HEK293 (cell line): Measurements from ENCODE around the gene OR52K2.

Source experiments
- PBX3 ChIP-seq: sonication (generic); formaldehyde crosslinking; IDR thresholded peaks from 2 replicates; pipeline ENCODE4 v1.8.1; 2022; ENCODE audit warnings: mild to moderate bottlenecking, moderate library complexity, missing genetic modification reagents
- ZBTB49 ChIP-seq: fragments of 450-650 bp; formaldehyde crosslinking; IDR thresholded peaks from 2 replicates; pipeline ENCODE4 v1.5.1; 2016; ENCODE audit warnings: missing biosample characterization, missing genetic modification characterization, low read depth
- ZFP41 ChIP-seq: fragments of 450-650 bp; formaldehyde crosslinking; IDR thresholded peaks from 2 replicates; pipeline ENCODE4 v1.5.1; 2016; ENCODE audit warnings: missing biosample characterization, missing genetic modification characterization, borderline replicate concordance
- ZNF138 ChIP-seq: fragments of 450-650 bp; formaldehyde crosslinking; IDR thresholded peaks from 2 replicates; pipeline ENCODE4 v1.5.1; 2016; ENCODE audit warnings: missing biosample characterization, missing genetic modification characterization, borderline replicate concordance
- ZNF274 ChIP-seq, 2 experiments: fragments of 200-500 bp in 1 of 2; fragments of 450-650 bp in 1 of 2; sonication (Bioruptor generic) in 1 of 2; formaldehyde crosslinking in 1 of 2; IDR thresholded peaks; 2 replicates each; pipeline versions ENCODE4 v1.5.1 to v1.6.1; 2014 to 2016; ENCODE audit warnings: borderline replicate concordance in 1 of 2, inconsistent platforms in 1 of 2, low read length in 1 of 2, missing biosample characterization in 1 of 2, missing genetic modification characterization in 1 of 2
- ZNF549 ChIP-seq: fragments of 450-650 bp; IDR thresholded peaks from 2 replicates; pipeline ENCODE4 v1.5.1; 2018; ENCODE audit warnings: missing biosample characterization, missing genetic modification characterization, mild to moderate bottlenecking, inconsistent platforms, moderate library complexity
- ZNF704 ChIP-seq: fragments of 450-650 bp; formaldehyde crosslinking; IDR thresholded peaks from 2 replicates; pipeline ENCODE4 v1.5.1; 2016; ENCODE audit warnings: missing biosample characterization, missing genetic modification characterization
- TF ChIP-seq, protein P1 (sequence below): fragments of 450-650 bp; formaldehyde crosslinking; IDR thresholded peaks from 2 replicates; pipeline ENCODE4 v1.5.1; 2016; ENCODE audit warnings: missing biosample characterization, missing genetic modification characterization
- TF ChIP-seq, protein P2 (sequence below): fragments of 450-650 bp; formaldehyde crosslinking; IDR thresholded peaks from 2 replicates; pipeline ENCODE4 v1.5.1; 2016; ENCODE audit warnings: missing biosample characterization, missing genetic modification characterization

- TF ChIP-seq PBX3 (CRISPR knock-in tag) (no peak), ZNF704 (tag by site-specific recombination) (no peak), ZFP41 (no peak), ZNF138 (tag by site-specific recombination) (no peak), ZBTB49 (tag by site-specific recombination) (no peak), ZNF274 (IDR thresholded peaks at IDR 0.05; ENCODE audit: low read length) (no peak), ZNF274 (tag by site-specific recombination; IDR thresholded peaks at IDR 0.05; ENCODE audit: borderline replicate concordance) (no peak), ZNF549 (tag by site-specific recombination) (no peak)
- TF ChIP-seq, protein P1, sequence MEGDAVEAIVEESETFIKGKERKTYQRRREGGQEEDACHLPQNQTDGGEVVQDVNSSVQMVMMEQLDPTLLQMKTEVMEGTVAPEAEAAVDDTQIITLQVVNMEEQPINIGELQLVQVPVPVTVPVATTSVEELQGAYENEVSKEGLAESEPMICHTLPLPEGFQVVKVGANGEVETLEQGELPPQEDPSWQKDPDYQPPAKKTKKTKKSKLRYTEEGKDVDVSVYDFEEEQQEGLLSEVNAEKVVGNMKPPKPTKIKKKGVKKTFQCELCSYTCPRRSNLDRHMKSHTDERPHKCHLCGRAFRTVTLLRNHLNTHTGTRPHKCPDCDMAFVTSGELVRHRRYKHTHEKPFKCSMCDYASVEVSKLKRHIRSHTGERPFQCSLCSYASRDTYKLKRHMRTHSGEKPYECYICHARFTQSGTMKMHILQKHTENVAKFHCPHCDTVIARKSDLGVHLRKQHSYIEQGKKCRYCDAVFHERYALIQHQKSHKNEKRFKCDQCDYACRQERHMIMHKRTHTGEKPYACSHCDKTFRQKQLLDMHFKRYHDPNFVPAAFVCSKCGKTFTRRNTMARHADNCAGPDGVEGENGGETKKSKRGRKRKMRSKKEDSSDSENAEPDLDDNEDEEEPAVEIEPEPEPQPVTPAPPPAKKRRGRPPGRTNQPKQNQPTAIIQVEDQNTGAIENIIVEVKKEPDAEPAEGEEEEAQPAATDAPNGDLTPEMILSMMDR = no peak
- TF ChIP-seq, protein P2, sequence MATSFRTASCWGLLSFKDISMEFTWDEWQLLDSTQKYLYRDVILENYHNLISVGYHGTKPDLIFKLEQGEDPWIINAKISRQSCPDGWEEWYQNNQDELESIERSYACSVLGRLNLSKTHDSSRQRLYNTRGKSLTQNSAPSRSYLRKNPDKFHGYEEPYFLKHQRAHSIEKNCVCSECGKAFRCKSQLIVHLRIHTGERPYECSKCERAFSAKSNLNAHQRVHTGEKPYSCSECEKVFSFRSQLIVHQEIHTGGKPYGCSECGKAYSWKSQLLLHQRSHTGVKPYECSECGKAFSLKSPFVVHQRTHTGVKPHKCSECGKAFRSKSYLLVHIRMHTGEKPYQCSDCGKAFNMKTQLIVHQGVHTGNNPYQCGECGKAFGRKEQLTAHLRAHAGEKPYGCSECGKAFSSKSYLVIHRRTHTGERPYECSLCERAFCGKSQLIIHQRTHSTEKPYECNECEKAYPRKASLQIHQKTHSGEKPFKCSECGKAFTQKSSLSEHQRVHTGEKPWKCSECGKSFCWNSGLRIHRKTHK (tag by site-specific recombination) = no peak
These were observed 15.4 kb downstream of the OR52K2 start for GRCh38 chr11:4464216-4465159.
